Epithelial cell of proximal tubule (primary cell): ENCODE data around the gene CCM2. TPM values are rescaled to one million over a fixed set of nuclear protein-coding genes. Genes with fewer than 3 reads are reported as not detected.

ENCODE experiments used
- DNase-seq: peaks from one replicate; pipeline ENCODE4 v3.0.0-alpha.2; 2011; ENCODE audit warnings: low read depth
- H3K4me3 ChIP-seq: 2 replicates; pipeline ENCODE4 v1.5.1; 2011; ENCODE audit warnings: low read depth, mild to moderate bottlenecking, low read length
- total RNA-seq: library from RNA; depleted of rRNA; stranded (reverse); fragments of >200 nt; gene quantifications from 2 replicates; pipeline ENCODE4 v1.2.3, GENCODE V29; 2015
- TF ChIP-seq, protein P1 (sequence below): conservative IDR thresholded peaks from 2 replicates; pipeline ENCODE4 v1.5.1; 2012; ENCODE audit warnings: low read depth, mild to moderate bottlenecking, low read length

CCM2 gene
- total RNA-seq, 1 donor from 2014 or later, result 49.2 TPM

DNA sequence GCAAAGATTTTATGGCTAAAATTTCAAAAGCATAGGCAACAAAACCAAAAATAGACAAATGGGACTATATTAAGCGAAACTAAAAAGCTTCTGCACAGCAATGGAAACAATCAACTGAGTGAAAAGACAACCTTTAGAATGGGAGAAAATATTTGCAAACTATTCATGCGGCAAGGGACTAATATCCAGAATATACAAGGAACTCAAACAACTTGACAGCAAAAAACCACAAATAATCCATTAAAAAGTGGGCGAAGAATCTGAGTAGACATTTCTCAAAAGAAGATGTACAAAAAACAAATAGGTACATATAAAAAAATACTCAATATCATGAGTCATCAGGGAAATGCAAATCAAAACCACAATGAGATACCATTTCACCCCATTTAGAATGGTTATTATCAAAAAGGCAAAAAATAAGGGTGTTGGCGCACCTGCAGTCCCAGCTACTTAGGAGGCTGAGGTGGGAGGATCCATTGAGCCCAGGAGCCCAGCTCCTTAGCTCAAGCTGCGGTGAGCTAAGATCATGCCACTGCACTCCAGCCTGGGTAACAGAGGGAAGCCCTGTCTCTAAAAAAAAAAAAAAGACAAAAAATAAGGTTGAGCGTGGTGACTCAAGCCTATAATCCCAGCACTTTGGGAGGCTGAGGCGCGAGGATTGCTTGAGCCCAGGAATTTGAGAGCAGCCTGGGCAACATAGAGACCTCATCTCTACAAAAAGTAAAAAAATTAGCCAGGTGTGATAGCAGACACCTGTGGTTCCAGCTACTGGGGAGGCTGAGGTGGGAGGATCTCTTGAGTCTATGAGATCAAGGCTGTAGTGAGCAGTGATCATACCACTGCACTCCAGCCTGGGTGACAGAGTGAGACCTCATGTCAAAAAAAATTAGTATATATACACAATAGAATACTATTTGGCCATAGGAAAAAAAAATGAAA, 4.2 kb upstream of the CCM2 start:
- TF ChIP-seq, protein P1, sequence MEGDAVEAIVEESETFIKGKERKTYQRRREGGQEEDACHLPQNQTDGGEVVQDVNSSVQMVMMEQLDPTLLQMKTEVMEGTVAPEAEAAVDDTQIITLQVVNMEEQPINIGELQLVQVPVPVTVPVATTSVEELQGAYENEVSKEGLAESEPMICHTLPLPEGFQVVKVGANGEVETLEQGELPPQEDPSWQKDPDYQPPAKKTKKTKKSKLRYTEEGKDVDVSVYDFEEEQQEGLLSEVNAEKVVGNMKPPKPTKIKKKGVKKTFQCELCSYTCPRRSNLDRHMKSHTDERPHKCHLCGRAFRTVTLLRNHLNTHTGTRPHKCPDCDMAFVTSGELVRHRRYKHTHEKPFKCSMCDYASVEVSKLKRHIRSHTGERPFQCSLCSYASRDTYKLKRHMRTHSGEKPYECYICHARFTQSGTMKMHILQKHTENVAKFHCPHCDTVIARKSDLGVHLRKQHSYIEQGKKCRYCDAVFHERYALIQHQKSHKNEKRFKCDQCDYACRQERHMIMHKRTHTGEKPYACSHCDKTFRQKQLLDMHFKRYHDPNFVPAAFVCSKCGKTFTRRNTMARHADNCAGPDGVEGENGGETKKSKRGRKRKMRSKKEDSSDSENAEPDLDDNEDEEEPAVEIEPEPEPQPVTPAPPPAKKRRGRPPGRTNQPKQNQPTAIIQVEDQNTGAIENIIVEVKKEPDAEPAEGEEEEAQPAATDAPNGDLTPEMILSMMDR, result no peak
- no peak for DNase-seq
- H3K4me3 ChIP-seq, result no peak overlapping the region

- peak overlapping the region; percentile 56 for H3K4me3 ChIP-seq
- TF ChIP-seq, protein P1, result no peak
- DNase-seq, result no peak
These were observed 1.7 kb upstream of the CCM2 start for GRCh38 chr7:44998153-44998871.

DNA sequence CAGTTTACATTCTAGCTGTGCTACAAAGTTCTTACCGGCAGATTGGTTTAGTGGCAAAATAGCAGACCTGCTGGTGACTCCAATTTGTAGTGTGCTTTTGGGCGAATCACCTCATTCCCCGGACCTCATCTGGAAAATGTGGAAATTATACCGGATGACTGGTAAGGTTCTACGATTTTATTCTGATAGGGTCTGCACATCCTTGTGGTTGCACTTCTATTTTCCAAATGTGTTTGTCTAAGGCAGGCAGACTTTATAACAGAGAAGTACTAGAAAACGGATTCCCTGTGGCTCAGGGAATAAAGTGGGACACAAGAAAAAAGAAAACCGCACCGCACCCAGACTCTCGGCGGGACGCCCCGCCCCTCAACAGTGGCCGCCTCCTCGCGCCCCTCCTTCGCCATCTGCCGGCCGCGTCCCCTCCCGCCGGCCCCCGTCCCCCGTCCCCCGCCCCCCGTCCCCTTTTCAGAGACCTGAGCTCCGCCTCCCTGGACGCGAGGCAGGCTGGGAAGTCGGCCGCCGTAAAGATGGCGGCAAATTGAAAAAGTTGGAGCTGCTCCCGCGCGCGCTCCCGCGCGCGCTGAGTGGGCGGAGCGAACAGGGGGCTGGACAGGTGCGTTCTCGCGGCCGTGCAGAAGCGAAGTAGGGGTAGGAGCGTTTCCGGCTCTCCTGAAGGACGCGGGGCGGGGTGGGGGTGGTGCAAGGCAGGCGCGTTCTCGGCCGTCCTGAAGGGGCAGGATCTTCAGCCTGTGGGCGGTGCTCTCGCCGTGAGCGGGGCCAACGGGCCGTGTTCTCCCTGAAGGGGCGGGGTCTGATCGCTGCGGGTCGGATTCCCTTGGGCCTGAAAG, 532 bp upstream of the CCM2 start:
- H3K4me3 ChIP-seq, result peak overlapping the region; percentile 56
- TF ChIP-seq, protein P1, result no peak
- DNase-seq, result peak; percentile 82

GRCh38 chr7:45001138-45001694, 1.2 kb downstream of the CCM2 start:
- TF ChIP-seq, protein P1, result no peak

DNA sequence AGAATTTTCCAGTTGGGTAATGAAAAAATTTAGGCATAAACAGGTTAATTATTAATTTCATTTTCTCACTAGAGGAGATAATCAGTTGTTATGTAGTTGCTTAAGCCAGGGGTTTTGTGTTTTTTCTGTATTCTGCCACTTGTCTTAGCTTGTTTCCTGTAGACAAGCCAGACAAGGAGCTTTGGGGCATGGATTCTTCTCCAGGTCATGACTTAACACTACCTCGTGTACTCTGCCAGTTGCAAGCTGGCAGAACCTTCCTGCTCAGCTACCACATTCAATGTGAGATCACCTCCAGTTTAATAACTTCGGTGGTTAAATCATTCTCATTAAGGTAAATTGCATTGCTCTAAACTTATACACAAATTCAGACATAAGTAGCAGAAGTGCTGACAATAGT, 1.8 kb downstream of the CCM2 start:
- DNase-seq, result no peak
- H3K4me3 ChIP-seq, result peak overlapping the region; percentile 73
- TF ChIP-seq, protein P1, result no peak

More at GRCh38 chr7:45001138-45001694, 1.2 kb downstream of the CCM2 start:
- DNase-seq, result no peak
- H3K4me3 ChIP-seq, result peak overlapping the region; percentile 73

DNA sequence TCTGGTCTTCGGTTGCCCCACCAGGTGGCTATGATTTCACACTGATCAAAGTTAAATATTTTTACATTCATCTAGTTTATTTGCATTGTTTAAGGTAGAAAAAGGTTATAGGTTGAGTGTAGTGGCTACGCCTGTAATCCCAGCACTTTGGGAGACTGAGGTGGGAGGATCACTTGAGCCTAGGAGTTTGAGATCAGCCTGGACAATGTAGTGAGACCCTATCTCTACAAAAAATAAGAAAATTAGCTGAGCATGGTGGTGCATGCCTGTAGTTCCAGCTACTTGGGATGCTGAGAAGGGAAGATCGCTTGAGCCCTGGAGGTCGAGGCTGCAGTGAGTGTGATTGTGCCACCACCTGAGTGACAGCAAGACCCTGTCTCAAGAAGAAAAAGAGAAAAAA, 3.8 kb downstream of the CCM2 start:
- TF ChIP-seq, protein P1, result no peak
- H3K4me3 ChIP-seq, result no peak overlapping the region
- no peak for DNase-seq
